ENCODE results near the gene PIK3CA. TPM values are rescaled to one million over a fixed set of nuclear protein-coding genes. Genes with fewer than 3 reads are reported as not detected.

Gene PIK3CA
- total and polyA plus RNA-seq, 2 donors (not counting 3 experiments of a cell fraction or from before 2014, with no cell fraction given) = 4.2 to 25.8 TPM

DNA sequence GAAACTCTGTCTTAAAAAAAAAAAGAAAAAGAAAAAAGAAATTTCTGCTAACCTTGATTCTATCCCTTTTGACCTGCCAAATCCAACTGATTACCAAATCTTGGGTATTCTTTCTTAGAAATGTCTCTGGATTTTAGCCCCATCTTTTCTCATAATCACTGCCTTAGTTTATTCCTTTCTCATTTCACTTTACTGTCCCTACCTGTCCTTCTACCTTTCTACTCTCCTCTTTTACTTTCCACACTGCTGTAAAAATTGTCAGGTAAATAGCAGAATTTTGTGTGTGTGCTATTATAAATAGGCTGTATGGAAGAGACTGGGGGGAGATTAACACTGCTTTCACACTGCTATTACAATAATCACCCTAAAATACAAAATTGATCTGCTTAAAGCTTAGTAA lies 16.7 kb downstream of the PIK3CA start:
- dilution Hi-C loops (cut with MboI; ENCODE audit: extremely low pct_ligation_motif_present, low sequenced_read_pairs) = no loop called here
- BruUV-seq (replicated peaks) = no TSS peak
- H2AFZ ChIP-seq (ENCODE audit: low read depth, low read length) = no peak overlapping the region
- H3K27ac ChIP-seq (ENCODE audit: insufficient read depth, low read depth, low read length) = no peak overlapping the region
- H4K20me1 ChIP-seq (replicated peaks; ENCODE audit: control insufficient read depth, extremely low read depth, insufficient read depth, low read length) = peaks cover 5% of the 10 kb centered on the region
- no peaks in the 10 kb centered on the region for H3K27me3 ChIP-seq (ENCODE audit: control insufficient read depth in 2 of 2, insufficient read depth in 2 of 2, low read length in 2 of 2)
- intact Hi-C loops (cut with micrococcal nuclease) = no loop called here
- DNase-seq (ENCODE audit: low read depth, low spot score) (no peak), FAIRE-seq (no peak)
- H3K4me1 ChIP-seq (ENCODE audit: control insufficient read depth, extremely low read depth, insufficient read depth, low read length) = no peaks in the 10 kb centered on the region
- ChIA-PET POLR2A (no interaction called here), CTCF (no interaction called here)
- no peaks in the 10 kb centered on the region for H3K9me3 ChIP-seq (replicated peaks; ENCODE audit: control insufficient read depth, insufficient read depth, low read length)
- no peak overlapping the region for H3K4me3 ChIP-seq (replicated peaks in 1 of 3; ENCODE audit: insufficient read depth in 1 of 3, low read depth in 1 of 3, low read length in 3 of 3)
- peaks cover 43% of the 10 kb centered on the region for H3K79me2 ChIP-seq (ENCODE audit: control insufficient read depth, insufficient read depth, low read length)
- H3K4me2 ChIP-seq (ENCODE audit: insufficient read depth, low read length) = no peak overlapping the region
- TF ChIP-seq CTCF (IDR thresholded peaks at IDR 0.05; ENCODE audit: extremely low read depth in 1 of 2, insufficient read depth in 1 of 2, low read depth in 1 of 2, low read length in 2 of 2) (no peak), GATA2 (IDR thresholded peaks at IDR 0.05; ENCODE audit: insufficient read depth, insufficient read length, low read depth, low read length) (no peak), JUN (IDR thresholded peaks at IDR 0.05; ENCODE audit: borderline replicate concordance, insufficient read depth, insufficient read length, low read depth) (no peak), EZH2 (IDR thresholded peaks at IDR 0.05; ENCODE audit: borderline replicate concordance, low read depth, low read length, severe bottlenecking) (no peak), MYC (IDR thresholded peaks at IDR 0.05; ENCODE audit: low read depth, low read length) (no peak), POLR2A (IDR thresholded peaks at IDR 0.05; ENCODE audit: low read depth, low read length) (no peak)
- TF ChIP-seq, protein P1, sequence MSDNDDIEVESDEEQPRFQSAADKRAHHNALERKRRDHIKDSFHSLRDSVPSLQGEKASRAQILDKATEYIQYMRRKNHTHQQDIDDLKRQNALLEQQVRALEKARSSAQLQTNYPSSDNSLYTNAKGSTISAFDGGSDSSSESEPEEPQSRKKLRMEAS (IDR thresholded peaks at IDR 0.05; ENCODE audit: insufficient read depth, insufficient read length) = no peak
- H3K36me3 ChIP-seq (ENCODE audit: control insufficient read depth in 2 of 2, extremely low read depth in 1 of 2, insufficient read depth in 2 of 2, low read length in 2 of 2) = no peaks in the 10 kb centered on the region
- no peak overlapping the region for H3K9ac ChIP-seq (replicated peaks; ENCODE audit: extremely low read depth, insufficient read depth, low read length)
- H3K9me1 ChIP-seq (replicated peaks; ENCODE audit: control insufficient read depth, extremely low read depth, insufficient read depth, low read length) = peaks cover 5% of the 10 kb centered on the region

All from endothelial cell of umbilical vein (primary cell).